ENCODE measurements around the gene ABCG1.

GRCh38 chr21:42176859-42177258, 42.1 kb upstream of the ABCG1 start:
- TF ChIP-seq CTCF (IDR thresholded peaks at IDR 0.05; ENCODE audit: low read length) (no peak), EZH2 (optimal IDR thresholded peaks at IDR 0.05; ENCODE audit: low read depth, low read length) (no peak), EZH2phosphoT487 (IDR thresholded peaks at IDR 0.05; ENCODE audit: low read length) (no peak)
